ENCODE data around the gene TMEM242.

Gene TMEM242

GRCh38 chr6:157323255-157323965 is at the start of gene TMEM242:
TMEM242 (minus strand) TSS chr6:157323519; CDS start chr6:157323499, 20 bp downstream.
- DNase-seq: no peak

- no peak for DNase-seq
These were observed 49.4 kb upstream of the TMEM242 start for GRCh38 chr6:157372501-157373280.

- DNase-seq: no peak
These were observed 47.4 kb upstream of the TMEM242 start for GRCh38 chr6:157370755-157371154.

GRCh38 chr6:157368359-157369049 is 45.2 kb upstream of the TMEM242 start:
- no peak for DNase-seq

GRCh38 chr6:157366648-157367047 is 43.3 kb upstream of the TMEM242 start:
- no peak for DNase-seq

- DNase-seq: no peak
These were observed 41.4 kb upstream of the TMEM242 start for GRCh38 chr6:157364705-157365104.

- DNase-seq: no peak
These were observed 38.6 kb upstream of the TMEM242 start for GRCh38 chr6:157361886-157362285.

DNA sequence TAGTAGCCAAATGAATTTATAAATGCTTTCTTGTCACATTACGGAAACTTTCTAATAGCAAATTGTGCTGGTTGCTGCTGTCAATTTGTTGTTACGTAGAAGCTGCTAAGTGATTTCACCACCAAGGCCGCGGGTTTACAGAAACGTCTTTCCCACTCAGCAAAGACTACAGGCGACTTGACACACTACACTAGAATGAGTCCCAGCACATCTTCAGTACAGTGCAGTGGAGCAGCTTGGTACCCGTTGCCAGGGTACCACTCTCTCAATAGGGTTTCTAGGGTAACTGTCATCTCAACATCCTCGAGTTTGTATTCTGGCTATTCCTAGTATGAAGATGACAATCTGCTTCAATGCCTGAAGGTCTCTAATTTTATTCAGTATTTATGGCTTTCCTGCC is 35.0 kb upstream of the TMEM242 start:
- DNase-seq: no peak

DNA sequence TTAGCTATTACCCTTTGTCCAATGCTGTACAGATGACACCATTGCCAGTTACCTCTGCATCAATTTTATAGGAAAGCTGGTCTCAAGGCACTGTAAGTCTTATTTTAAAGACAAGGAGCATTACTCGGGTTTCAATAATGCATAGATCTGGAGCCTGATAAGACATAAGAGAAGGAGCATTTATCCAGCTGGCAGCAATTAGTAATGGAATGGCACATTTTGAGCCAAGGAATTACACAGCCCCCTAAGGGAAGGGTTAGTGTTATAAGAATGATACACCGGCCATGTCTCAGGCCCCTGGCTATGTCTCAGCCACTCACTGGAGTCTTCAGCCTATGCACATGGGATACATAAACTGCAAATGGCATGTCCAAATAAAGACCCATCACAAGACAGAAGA is 23.1 kb upstream of the TMEM242 start:
- no peak for DNase-seq

DNA sequence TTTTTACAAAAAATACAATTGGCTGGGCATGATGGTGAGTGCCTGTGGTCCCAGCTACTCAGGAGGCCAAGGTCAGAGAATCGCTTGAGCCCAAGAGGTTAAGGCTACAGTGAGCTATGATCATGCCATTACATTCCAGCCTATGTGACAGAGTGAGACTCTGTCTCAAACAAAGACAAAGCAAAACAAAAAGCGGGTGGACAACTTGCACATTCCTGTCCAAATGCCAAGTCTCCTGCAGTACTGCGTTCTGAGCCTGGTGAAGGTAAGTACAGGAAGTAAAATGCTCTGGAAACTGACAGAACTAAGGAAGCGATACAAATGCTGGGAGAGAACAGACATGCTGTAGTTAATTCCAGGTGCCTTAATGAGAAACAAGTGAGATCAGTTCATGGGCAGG is 20.4 kb upstream of the TMEM242 start:
- no peak for DNase-seq

GRCh38 chr6:157339432-157339831 is 16.1 kb upstream of the TMEM242 start:
- no peak for DNase-seq

- no peak for DNase-seq
These were observed 14.4 kb upstream of the TMEM242 start for GRCh38 chr6:157337751-157338150.

GRCh38 chr6:157337276-157337675 is 14.0 kb upstream of the TMEM242 start:
- DNase-seq: peak in 1 of 2 donors; percentile 4

GRCh38 chr6:157335829-157336228 is 12.5 kb upstream of the TMEM242 start:
- DNase-seq: no peak

DNA sequence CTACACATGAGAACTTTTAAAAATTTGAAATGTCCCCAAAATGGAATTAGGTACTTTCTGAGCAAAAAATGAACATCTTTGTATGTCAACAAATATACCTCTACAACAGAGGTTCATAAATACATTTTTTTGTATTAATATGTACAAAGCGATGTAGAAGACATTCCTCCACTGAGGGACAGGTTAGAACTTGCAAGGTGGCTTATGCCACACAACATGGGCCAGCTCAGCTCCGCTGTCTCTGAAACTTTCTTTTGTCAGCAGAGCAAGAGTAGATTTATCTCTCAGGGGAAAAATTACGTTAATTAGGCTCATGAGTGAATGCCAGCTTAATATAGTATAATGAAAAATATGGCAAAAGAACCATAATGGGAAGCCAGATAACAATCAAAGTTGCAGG is 10.6 kb upstream of the TMEM242 start:
- no peak for DNase-seq

GRCh38 chr6:157333537-157333936 is 10.2 kb upstream of the TMEM242 start:
- DNase-seq: no peak

DNA sequence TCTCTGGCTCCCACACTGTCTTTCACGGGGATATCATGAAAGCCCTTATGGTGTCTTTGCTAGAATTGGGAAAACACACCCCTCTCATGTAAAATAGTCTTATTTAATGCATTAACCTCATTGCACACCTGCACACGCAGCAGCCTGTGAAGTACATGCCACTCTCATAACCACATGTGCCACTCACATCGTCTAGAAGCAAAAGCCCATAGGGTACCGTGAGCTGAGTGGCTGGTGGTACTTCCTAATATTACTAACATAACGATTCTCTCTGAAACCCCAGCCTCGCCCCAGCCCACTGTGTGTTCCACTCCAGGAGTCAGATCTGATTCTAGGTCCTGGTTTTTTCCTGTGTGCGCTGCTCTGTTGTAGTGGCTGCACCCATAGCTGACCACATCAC is 9.5 kb upstream of the TMEM242 start:
- no peak for DNase-seq

DNA sequence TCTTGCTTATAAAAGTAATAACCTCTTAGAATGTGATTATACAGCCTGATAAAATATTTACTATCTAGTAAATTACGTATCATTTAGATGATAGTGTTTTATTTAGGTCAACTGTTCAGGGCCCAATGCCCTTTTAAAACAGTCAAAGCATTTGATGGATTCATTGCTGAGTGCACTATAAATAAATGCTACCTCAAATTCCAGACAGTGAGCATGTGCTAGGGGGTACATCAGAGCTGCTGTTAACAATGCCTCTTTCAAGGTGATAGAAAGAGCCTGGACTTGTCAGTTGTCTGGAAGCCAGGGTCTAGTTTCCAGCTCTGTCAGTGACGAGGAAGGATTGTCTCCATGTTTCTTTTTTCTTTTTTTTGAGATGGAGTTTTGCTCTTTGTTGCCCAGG is 7.5 kb upstream of the TMEM242 start:
- DNase-seq: no peak

- no peak for DNase-seq
These were observed 6.5 kb upstream of the TMEM242 start for GRCh38 chr6:157329829-157330228.

GRCh38 chr6:157328108-157328692 is 4.9 kb upstream of the TMEM242 start:
- no peak for DNase-seq

- no peak for DNase-seq
These were observed 3.7 kb upstream of the TMEM242 start for GRCh38 chr6:157326979-157327378.

- no peak for DNase-seq
These were observed 1.9 kb upstream of the TMEM242 start for GRCh38 chr6:157325069-157325805.

DNA sequence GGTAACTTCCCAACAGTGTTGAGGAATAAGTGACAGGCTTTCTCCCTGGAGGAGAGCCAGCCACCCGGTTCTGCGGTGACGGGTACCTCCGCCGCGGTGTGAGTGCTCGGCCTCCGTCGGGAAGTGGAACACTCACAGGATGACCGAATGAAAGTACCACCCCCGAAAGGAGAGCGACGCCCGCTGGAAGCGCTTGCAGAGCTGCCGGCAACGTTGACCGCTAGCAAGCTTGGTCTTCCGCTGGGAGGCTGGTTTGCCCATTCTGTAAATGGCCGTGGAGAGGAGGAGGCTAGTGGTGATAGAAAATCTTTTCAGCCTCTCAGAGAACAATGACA is 614 bp upstream of the TMEM242 start:
- DNase-seq: no peak
